Measurements from ENCODE around the gene UMPS.
"Not testable (repeated sequence)": the region's sequence is repeated elsewhere in the genome, so short reads cannot be mapped to it uniquely, and the experiment has no call there.

UMPS gene

DNA sequence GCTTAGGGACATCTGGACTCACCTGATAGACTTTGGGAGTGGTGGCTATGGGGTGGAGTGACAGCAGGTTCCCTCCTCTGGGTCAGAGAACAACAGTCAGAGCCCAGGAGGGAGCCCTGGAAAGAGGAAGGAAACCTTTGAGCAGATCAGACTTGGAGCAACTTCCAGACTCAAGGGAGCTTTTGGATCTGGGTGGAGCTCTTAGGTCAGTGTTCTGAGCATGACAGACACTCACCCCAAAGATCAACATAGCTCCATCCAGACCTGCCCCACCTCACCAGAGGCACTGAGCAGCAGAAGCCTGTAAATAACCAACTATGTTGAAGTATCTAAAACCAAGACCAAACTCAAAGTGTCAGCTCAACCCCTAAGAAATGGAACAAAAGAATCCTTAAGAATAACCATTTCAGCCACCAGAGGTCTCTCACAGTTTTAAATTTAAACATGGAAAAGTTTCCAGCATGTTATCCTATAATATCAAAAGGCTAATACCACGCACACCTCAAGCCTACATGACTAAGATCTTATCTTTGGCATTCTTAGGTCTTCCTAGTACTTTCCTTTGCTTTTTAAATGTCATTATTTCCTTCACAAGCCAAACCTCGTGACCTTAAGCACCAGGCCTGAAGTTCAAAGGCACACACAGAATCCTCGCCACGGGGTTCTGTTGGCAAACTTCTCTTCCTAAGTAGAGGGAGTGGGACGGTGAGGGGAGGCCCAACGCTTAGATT lies 56.4 kb downstream of the UMPS start:
- POLR2A ChIA-PET = interaction anchor here (1.0 to 1.3 kb wide), 2 partner anchors 26 to 100 kb away, joined by 3 to 4 read pairs; partner anchors contain the start of gene ITGB5

GRCh38 chr3:124787476-124788195 lies 57.4 kb downstream of the UMPS start:
- TF ChIP-seq, protein P1, sequence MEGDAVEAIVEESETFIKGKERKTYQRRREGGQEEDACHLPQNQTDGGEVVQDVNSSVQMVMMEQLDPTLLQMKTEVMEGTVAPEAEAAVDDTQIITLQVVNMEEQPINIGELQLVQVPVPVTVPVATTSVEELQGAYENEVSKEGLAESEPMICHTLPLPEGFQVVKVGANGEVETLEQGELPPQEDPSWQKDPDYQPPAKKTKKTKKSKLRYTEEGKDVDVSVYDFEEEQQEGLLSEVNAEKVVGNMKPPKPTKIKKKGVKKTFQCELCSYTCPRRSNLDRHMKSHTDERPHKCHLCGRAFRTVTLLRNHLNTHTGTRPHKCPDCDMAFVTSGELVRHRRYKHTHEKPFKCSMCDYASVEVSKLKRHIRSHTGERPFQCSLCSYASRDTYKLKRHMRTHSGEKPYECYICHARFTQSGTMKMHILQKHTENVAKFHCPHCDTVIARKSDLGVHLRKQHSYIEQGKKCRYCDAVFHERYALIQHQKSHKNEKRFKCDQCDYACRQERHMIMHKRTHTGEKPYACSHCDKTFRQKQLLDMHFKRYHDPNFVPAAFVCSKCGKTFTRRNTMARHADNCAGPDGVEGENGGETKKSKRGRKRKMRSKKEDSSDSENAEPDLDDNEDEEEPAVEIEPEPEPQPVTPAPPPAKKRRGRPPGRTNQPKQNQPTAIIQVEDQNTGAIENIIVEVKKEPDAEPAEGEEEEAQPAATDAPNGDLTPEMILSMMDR (IDR thresholded peaks at IDR 0.05; ENCODE audit: insufficient read depth, low read length, missing control alignments) = no peak
- ChIA-PET POLR2A (interaction anchor here (0.7 to 1.3 kb wide), 2 partner anchors 20 to 99 kb away, joined by 3 to 4 read pairs; partner anchors contain the start of gene ITGB5), CTCF (interaction anchor here (0.8 to 6.9 kb wide), 23 partner anchors 8 to 798 kb away, joined by 3 to 188 read pairs (median 6); no protein-coding TSS in a partner anchor)
- H3K4me3 ChIP-seq (ENCODE audit: low read depth, low read length) = no peak overlapping the region
- no peak for DNase-seq (ENCODE audit: low read depth, low spot score)

More for the DNA sequence above, 56.4 kb downstream of the UMPS start:
- CTCF ChIA-PET = interaction anchor here (0.6 to 6.9 kb wide), 30 partner anchors 9 to 799 kb away, joined by 3 to 188 read pairs (median 6); no protein-coding TSS in a partner anchor
- no peak for DNase-seq (ENCODE audit: low read depth, low spot score)
- TF ChIP-seq, protein P1 (IDR thresholded peaks at IDR 0.05; ENCODE audit: insufficient read depth, low read length, missing control alignments) = no peak
- no peak overlapping the region for H3K4me3 ChIP-seq (ENCODE audit: low read depth, low read length)

- H3K4me3 ChIP-seq (ENCODE audit: low read depth, low read length) = no peak overlapping the region
- POLR2A ChIA-PET = interaction anchor here (1.3 kb wide), 1 partner anchor 99 kb away, joined by 4 read pairs; the partner anchor contains the start of gene ITGB5
- no peak for DNase-seq (ENCODE audit: low read depth, low spot score)
- CTCF ChIA-PET = interaction anchor here (1.1 to 6.9 kb wide), 10 partner anchors 9 to 116 kb away, joined by 4 to 188 read pairs (median 6); no protein-coding TSS in a partner anchor
- TF ChIP-seq, protein P1 (IDR thresholded peaks at IDR 0.05; ENCODE audit: insufficient read depth, low read length, missing control alignments) = no peak
These were observed 58.0 kb downstream of the UMPS start for GRCh38 chr3:124788254-124788745.

DNA sequence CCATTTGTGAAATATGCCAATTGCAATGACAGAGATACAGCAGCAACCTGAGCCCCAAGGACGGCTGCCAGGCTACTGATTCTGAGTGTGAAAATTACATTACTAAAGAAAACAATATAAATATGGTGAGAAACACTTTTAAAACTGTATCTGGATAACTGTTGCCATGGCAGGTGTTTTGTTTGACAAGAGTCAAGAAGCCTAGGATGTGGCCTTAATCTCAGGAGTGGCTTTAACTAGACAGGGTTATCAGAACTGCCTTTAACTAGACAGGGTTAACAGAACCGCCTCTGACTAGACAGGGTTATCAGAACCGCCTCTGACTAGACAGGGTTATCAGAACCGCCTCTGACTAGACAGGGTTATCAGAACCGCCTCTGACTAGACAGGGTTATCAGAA lies 58.9 kb downstream of the UMPS start:
- H3K4me3 ChIP-seq (ENCODE audit: low read depth, low read length) = not testable (repeated sequence)
- CTCF ChIA-PET = interaction anchor here (1.3 to 6.9 kb wide), 5 partner anchors 9 to 115 kb away, joined by 4 to 188 read pairs (median 25); no protein-coding TSS in a partner anchor

DNA sequence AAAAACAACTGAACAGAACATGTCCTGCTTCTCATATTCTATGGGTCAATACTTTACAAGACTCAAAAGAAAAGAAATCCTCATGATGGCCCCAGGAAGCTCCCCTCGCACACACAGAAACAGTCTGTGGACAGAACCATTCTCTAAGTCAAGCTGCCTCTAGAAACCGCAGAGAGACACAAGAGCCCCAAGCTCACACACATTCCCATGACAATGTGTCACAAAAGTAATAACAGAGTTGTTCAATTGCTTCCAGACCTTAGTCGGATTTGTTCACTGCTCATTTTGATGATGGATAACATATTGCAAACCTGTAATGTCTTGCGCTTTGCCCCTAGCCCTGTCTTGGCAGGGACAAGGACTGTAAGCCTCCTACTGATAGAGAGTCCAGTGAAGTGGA lies 60.9 kb downstream of the UMPS start:
- TF ChIP-seq, protein P1 (IDR thresholded peaks at IDR 0.05; ENCODE audit: insufficient read depth, low read length, missing control alignments) = no peak
- no peak for DNase-seq (ENCODE audit: low read depth, low spot score)
- peak overlapping the region; percentile 36 for H3K4me3 ChIP-seq (ENCODE audit: low read depth, low read length)
- ChIA-PET POLR2A (interaction anchor here (0.9 to 1.7 kb wide), 11 partner anchors 11 to 96 kb away, joined by 3 to 9 read pairs (median 4); partner anchors contain the start of gene ITGB5), CTCF (interaction anchor here (0.9 to 2.3 kb wide), 7 partner anchors 8 to 110 kb away, joined by 3 to 17 read pairs (median 4); no protein-coding TSS in a partner anchor)

More for the DNA sequence above, 58.9 kb downstream of the UMPS start:
- POLR2A ChIA-PET; DNase-seq (ENCODE audit: low read depth, low spot score): not testable (repeated sequence)

DNA sequence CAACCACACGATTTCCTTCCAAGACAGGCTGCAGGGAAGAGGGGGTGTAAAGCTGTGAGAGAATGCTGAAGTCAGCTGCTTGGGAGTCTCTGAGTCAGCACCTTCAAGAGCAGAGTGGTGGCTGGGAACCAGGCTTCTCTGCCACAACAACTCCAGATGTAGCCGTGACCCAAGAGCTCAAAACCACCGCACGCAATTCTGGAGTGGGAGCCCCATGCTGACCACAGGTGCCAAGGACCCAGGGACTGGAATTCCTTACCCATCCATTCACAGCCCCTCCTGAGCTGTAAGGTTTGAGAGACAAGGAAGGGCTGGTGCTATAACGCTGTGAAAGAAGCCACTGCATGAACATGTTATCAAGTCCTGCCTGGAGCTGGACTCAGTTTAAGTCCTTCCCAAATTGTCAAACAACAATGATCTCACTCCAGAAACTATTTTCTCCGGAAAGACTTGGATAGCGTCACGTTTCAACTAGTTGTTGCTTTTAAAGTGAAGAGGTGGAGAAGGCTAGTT lies 61.4 kb downstream of the UMPS start:
- CTCF ChIA-PET = interaction anchor here (0.9 to 2.3 kb wide), 7 partner anchors 9 to 110 kb away, joined by 3 to 17 read pairs (median 4); no protein-coding TSS in a partner anchor
- POLR2A ChIA-PET = interaction anchor here (0.6 to 1.7 kb wide), 11 partner anchors 12 to 752 kb away, joined by 3 to 9 read pairs (median 4); partner anchors contain the start of gene ITGB5
- peak; percentile 95 for DNase-seq (ENCODE audit: low read depth, low spot score)
- TF ChIP-seq, protein P1 (IDR thresholded peaks at IDR 0.05; ENCODE audit: insufficient read depth, low read length, missing control alignments) = no peak
- H3K4me3 ChIP-seq (ENCODE audit: low read depth, low read length) = peak overlapping the region; percentile 36

All from AG04449 (cell line).